NB4 (cell line): ENCODE measurements around the gene ULBP2.
"Not testable (repeated sequence)": the region's sequence is repeated elsewhere in the genome, so short reads cannot be mapped to it uniquely, and the experiment has no call there.

Experiments
- DNase-seq: peaks from one replicate; pipeline ENCODE4 v3.0.0; 2010; ENCODE audit warnings: low read depth
- H3K4me3 ChIP-seq: one replicate; pipeline ENCODE4 v1.5.1; 2011; ENCODE audit warnings: mild to moderate bottlenecking, low read depth, low read length, moderate library complexity
- MYC ChIP-seq: IDR thresholded peaks from 2 replicates; pipeline ENCODE4 v1.6.1; 2011; ENCODE audit warnings: low read depth, low read length
- POLR2A ChIP-seq: IDR thresholded peaks from 2 replicates; pipeline ENCODE4 v1.6.1; 2011; ENCODE audit warnings: mild to moderate bottlenecking; ENCODE audit not compliant: insufficient read length; ENCODE audit errors: extremely low read depth
- TF ChIP-seq, protein P1 (sequence below): IDR thresholded peaks from 2 replicates; pipeline ENCODE4 v1.6.1; 2011; ENCODE audit warnings: low read depth, low read length
- TF ChIP-seq, protein P2 (sequence below): IDR thresholded peaks from one replicate; pipeline ENCODE4 v1.5.1; 2012; ENCODE audit warnings: low read depth, low read length

The ULBP2 gene

DNA sequence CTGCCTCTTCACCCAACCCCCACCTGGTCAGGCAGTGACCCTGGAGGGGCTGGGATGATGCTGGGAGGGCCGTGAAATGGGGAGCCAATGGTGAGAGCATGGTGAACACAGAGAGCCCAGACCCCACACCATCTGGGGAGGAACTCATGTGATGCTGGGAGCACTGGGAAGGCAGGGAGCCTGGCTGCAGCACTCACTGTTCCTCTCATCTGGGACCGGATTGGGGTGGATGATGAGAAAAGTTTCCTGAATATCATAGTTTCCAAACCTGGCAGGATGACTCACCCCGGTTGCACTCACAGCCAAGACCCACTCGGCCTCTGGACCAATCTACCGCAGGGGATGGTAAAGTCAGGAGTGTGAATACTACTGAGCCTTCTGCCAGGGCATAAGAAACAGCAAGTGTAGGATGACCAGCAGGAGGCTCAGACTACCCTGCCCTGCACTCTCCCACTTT lies 43.7 kb downstream of the ULBP2 start:
- H3K4me3 ChIP-seq = no peak overlapping the region
- TF ChIP-seq, protein P1, sequence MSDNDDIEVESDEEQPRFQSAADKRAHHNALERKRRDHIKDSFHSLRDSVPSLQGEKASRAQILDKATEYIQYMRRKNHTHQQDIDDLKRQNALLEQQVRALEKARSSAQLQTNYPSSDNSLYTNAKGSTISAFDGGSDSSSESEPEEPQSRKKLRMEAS = no peak
- TF ChIP-seq POLR2A = no peak
- TF ChIP-seq MYC = no peak
- TF ChIP-seq, protein P2, sequence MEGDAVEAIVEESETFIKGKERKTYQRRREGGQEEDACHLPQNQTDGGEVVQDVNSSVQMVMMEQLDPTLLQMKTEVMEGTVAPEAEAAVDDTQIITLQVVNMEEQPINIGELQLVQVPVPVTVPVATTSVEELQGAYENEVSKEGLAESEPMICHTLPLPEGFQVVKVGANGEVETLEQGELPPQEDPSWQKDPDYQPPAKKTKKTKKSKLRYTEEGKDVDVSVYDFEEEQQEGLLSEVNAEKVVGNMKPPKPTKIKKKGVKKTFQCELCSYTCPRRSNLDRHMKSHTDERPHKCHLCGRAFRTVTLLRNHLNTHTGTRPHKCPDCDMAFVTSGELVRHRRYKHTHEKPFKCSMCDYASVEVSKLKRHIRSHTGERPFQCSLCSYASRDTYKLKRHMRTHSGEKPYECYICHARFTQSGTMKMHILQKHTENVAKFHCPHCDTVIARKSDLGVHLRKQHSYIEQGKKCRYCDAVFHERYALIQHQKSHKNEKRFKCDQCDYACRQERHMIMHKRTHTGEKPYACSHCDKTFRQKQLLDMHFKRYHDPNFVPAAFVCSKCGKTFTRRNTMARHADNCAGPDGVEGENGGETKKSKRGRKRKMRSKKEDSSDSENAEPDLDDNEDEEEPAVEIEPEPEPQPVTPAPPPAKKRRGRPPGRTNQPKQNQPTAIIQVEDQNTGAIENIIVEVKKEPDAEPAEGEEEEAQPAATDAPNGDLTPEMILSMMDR = no peak

DNA sequence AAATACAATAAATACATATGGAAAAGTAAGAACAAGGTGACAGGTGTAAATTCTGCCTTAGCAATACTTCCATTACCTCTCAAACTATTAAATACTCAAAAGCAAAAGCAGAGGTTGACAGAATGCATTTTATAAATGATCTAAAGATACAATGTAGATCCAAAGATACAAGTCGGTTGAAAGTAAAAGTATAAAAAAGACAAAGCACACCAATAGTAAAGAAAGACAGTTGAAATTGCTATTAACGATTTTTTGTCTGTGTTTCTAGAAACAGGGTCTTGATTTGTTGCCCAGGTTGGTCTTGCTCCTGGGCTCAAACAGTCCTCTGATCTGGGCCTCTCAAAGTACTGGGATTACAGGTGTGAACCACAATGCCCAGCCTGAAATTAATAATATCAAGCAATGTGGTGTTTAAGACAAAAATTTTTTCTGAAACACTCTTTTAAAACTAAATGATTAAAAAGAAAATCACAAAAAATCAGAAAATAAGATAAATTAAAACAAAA lies 45.8 kb downstream of the ULBP2 start:
- TF ChIP-seq POLR2A (no peak), MYC (no peak)
- TF ChIP-seq, protein P1 = no peak
- TF ChIP-seq, protein P2 = no peak
- DNase-seq = no peak
- no peak overlapping the region for H3K4me3 ChIP-seq

More for the DNA sequence above, 43.7 kb downstream of the ULBP2 start:
- no peak for DNase-seq

DNA sequence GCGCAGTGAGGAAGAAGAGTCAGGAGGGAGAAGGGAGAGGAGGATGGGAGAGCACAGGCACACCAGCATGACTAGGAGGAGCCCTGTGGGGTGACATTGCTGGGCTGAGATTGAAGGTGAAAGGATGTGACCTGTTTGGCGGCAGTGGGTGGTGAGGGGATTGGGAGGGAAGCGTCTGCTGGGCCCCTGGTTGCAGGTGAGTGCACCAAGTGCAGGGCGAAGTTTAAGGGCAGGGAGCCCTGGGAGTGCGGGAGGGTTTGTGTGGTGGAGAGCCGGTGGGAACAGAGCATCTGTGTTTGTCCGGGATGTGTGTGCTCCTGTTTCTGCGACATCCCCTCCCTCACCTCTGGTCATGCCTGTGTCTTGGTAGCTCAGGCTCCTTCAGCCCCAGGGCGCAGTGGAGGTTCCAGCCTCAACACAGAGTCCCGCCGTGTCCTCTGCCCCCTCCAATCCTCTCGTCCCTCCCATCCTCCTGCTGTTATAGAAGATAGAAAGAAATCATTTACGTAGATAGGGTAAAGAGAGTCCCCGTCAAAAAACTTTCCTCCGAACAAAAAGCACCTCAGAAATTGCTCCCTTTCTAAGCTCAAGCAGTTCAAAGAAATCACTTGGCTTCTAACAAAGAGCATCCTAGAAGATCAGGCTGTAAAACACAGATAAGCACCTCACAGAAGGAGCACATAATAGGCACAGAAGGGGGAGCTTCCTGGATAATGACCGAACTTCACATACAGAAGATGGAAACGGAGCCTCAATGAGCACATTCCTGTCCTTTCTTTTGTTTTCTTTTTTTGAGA lies 46.9 kb downstream of the ULBP2 start:
- H3K4me3 ChIP-seq = no peak overlapping the region
- DNase-seq = no peak
- no peak for TF ChIP-seq MYC
- TF ChIP-seq, protein P1 = no peak
- TF ChIP-seq, protein P2 = no peak
- no peak for TF ChIP-seq POLR2A

DNA sequence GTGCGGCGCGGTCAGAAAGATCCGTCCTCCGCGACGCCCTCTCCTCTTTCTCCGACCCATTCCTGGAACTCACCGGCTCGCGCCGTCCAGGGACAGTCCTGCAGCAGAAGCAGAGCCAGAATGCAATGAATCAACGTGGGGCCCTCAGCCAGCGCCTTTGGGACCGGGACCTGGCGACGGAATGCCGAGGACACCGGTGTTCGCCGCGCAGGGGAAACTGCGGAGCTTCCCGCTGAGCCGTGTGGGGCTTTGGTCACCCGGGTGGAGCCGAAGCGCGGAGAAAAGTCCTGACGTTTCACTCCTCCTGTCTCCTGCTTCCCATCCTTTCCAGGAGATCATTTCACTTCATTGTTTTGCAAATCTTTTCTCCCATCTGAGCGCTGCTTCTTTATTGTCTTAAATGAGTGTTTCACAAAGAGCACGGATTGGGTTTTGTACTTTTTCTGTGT lies 48.4 kb downstream of the ULBP2 start:
- TF ChIP-seq, protein P1 = no peak
- TF ChIP-seq POLR2A = no peak
- no peak for TF ChIP-seq MYC
- TF ChIP-seq, protein P2 = no peak
- no peak overlapping the region for H3K4me3 ChIP-seq
- DNase-seq = no peak

DNA sequence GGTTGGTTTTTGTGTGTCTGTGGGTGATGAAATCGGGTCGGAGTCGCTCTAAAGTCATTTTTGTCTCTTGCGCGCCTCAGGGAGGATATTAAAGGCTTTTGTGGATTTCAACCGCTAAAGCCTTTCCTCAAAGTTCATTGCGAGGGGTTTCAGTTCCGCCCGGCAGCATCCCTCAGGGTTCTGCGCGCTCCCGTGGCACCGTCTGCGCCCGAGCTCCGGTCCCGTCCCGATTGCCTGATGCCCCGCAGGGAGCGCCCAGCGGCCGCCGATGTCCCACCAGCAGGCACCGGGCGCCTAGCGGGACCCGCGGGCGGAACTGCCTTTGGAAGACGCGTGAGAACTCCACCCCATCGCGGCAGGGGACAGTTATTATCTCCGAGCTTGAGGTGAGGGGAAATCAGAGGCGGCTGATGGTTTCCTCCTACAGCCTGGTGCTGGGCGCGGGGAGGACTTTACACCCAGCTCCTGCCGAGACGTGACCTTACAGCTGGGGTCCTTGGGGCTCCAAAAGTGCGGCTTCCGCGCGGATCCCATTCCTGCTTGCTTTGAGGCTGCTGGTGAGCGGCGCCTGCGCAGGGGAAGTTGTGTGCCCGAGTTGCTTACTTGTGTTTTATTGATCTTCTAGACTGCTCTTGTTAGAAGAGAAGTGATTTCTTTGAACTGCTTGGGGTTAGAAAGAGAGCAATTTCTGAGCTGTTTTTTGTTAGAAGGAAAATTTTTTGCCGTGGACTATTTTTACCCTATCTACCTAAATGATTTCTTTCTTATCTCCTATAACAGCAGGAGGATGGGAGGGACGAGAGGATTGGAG lies 49.1 kb downstream of the ULBP2 start:
- TF ChIP-seq, protein P1 = no peak
- TF ChIP-seq MYC (no peak), POLR2A (no peak)
- TF ChIP-seq, protein P2 = no peak
- H3K4me3 ChIP-seq = peak overlapping the region; percentile 28
- peak; percentile 43 for DNase-seq

DNA sequence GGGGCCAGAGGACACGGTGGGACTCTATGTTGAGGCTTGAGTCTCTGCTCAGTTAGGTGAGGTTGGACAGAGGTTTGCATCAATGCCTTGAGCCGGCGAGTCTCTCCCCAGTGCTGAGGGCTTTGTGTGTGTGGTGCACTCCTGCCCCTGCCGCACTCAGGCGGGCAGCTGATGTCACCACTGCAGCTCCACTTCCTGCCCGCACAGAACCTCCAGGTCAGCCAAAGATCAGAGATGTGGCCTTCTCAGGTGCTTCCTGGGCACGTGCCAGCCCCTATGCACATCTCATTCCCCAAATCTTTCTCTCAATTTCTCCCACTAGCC lies 49.6 kb downstream of the ULBP2 start:
- not testable (repeated sequence) for H3K4me3 ChIP-seq, DNase-seq
